HG02981 (cell line): ENCODE measurements around the gene PHF1.
A peak's percentile ranks its signal among the peaks of the same experiment; 100 is the strongest.
"Not testable (repeated sequence)": the region's sequence is repeated elsewhere in the genome, so short reads cannot be mapped to it uniquely, and the experiment has no call there.

ENCODE experiments used
- ATAC-seq: cut with Tn5 transposase; IDR thresholded peaks from one replicate; pipeline ENCODE4 v1.9.1; 2021; ENCODE audit warnings: mild to moderate bottlenecking, moderate library complexity; ENCODE audit not compliant: unreplicated experiment

The PHF1 gene

DNA sequence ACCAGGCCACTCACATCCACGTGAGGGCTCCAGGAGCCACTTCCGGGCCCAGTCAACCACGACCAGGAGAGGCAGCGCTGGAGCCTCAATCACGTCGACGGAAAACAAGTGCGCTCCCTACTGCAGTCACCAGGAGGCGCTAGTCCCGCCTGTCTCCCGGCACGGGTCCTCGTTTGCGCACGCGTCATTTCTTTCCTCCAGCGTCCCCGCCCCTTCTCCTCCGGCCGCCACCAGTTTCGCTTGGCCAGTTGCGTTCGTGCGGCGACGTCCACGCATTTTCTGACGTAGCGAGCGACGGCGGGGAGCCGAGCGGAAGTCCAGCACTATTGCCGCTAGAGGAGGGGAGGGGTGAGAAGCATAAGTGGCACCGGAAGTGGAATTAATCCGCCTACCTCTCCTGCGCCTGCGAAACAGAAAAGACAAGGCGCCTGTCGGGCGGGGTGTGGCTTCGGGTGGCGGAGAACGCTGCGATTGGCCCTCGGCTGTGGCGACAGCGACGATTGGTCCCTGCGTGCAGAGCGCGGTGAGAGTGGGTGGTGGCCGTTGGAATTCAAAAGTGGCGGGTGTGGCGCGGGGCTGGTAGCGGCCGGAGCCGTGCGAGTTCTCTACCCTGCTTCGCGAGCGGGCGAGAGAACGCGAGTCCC is 19.4 kb upstream of the PHF1 start, which contains the start of gene KIFC1:
Gene KIFC1, plus strand, starts transcription at position 546 of the 644 bp plus-strand sequence. CDS start 163 bp downstream, outside the sequence.
- ATAC-seq = peak; percentile 86

DNA sequence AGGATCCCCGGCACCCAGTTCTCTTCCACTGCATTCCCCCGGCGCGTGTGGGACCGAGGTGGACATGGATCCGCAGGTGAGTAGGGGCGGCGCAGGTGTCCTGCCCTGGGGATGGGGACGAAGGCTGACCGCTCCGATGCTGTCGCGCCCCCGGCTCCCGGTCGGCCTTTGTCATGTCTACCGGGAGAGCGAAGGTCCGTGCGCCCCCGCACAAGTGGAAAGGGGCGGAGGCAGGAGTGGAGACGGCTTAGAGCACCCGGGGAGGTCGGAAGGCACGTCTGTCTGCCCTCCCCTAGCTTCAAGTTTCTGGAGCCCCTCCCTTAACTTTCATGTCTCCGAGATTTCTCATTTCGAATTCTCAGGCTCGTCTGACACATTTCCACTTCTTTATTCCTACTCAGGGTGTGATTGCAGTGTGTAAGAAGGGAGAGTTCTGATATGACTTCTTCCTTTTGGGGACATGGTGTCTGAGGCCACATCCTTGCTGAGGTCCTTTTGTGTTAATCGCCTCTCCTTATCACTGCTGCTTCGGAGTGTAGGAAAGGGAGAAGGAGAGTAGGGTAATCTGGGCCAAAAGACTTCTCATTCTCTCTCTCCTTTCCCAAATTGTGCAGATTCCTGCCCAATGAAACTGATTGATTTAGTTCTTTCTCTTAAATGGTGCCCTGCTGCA is 18.8 kb upstream of the PHF1 start:
- peak; percentile 7 for ATAC-seq

DNA sequence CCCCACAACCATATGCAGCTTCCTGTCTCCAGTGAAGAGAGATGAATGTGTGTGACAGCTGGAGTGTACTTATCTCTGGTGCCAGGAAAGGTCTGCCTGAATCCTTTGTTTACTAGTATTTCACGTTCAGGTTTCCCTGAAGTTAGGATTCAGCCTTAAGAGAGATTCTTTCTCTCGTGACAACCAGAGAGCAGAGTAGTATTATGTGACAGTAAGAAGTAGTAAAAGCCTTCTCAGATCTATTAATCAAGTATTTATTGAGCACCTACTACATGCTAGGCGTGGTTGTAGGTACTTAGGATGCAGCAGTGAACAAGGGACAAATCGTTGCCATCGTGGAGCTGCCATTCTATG is 18.2 kb upstream of the PHF1 start:
- ATAC-seq = no peak

DNA sequence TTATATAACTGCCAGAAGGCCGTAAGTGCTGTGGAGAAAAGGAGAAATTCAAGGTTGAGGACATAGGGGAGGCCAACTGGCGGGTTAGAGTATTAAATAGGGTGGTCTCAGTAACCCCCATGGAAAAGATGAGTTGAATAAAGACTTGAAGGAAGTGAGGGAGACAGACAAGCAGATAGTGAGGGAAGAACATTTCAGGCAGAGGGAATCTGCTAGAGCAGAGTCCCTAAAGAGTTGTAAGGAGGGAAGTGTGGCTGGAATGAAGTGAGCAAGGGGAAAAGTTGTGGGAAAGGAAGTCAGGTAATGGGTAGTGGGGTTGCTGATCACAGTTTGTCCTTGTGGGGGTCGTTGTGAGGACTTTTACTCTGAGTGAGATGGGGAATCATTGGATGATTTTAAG is 17.8 kb upstream of the PHF1 start:
- no peak for ATAC-seq

DNA sequence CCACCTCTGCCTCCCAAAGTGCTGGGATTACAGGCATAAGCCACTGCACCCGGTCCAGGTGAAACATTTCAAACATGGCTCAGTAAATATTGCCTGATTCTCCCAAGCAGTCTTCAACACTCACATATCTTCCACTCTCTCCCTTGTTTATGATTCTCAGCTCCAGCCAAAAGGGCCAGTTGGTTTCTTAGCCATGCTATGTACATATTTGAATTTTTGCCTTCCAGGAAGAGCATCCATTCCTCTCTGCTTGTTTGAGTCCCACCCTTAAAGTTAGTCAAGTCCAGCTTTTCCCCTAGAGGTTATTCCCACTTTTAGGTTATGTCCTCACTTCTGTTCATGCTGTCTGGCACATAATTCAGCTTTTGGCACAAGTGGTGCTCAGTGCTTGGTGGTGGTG is 13.3 kb upstream of the PHF1 start:
- no peak for ATAC-seq

DNA sequence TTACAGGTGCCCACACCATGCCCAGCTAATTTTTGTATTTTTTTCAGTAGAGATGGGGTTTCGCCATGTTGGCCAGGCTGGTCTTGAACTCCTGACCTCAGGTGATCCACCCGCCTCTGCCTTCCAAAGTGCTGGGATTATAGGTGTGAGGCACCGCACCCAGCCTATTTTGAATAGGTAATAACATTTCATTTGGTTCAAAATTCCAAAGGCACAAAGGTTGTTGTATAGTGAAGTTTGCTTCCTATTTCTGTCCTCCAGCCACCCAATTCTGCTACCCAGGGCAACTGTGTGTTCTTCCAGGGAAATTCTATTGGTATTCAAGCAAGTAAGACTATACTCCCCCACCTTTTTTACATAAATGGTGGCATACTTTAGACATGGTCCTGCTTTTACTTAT is 12.2 kb upstream of the PHF1 start:
- not testable (repeated sequence) for ATAC-seq

DNA sequence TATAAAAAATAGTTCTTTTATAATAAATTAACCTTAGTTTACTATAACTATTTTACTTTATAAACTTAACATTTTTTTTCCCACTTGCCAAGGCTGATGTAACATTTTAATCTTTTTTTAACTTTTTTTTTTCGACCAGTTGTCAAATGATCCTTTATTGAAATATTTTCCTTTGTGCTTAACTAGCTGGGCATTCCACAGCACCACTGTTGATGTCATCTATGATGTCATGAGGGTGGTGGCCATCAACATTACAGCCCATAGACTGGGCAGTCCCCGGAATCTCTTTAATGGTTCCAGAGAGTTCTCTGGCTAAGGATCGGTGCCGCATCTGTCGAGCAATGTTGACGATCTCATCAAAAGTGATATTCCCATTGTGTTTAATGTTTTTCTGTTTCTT is 10.9 kb upstream of the PHF1 start:
- ATAC-seq = not testable (repeated sequence)

DNA sequence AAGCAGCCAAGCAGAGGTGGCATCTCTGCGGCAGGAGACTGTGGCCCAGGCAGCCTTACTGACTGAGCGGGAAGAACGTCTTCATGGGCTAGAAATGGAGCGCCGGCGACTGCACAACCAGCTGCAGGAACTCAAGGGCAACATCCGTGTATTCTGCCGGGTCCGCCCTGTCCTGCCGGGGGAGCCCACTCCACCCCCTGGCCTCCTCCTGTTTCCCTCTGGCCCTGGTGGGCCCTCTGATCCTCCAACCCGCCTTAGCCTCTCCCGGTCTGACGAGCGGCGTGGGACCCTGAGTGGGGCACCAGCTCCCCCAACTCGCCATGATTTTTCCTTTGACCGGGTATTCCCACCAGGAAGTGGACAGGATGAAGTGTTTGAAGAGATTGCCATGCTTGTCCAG is 5.9 kb upstream of the PHF1 start:
- ATAC-seq = no peak

DNA sequence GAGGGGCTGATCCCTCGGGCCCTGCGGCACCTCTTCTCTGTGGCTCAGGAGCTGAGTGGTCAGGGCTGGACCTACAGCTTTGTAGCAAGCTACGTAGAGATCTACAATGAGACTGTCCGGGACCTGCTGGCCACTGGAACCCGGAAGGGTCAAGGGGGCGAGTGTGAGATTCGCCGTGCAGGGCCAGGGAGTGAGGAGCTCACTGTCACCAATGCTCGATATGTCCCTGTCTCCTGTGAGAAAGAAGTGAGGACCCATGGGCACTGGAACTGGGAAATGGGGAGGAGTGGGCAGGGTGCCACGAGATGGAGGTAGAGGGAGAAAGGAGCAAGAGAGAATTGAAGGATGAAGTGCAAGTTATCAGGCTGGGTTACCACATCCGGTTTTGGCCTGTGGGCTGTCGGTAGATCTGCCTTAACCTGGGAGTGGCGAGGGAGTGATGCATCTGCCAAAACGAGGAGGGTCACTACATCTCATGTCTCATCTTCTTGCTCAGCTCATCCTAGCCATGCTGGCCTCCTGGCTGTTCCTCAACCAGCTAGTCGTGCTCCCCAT is 5.4 kb upstream of the PHF1 start:
- ATAC-seq = no peak

DNA sequence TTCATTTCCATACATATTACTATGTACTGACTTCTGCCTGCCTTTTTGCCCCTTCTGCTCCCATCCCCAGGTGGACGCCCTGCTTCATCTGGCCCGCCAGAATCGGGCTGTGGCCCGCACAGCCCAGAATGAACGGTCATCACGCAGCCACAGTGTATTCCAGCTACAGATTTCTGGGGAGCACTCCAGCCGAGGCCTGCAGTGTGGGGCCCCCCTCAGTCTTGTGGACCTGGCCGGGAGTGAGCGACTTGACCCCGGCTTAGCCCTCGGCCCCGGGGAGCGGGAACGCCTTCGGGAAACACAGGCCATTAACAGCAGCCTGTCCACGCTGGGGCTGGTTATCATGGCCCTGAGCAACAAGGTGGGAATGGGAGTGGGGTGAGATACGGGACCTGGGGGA is 4.7 kb upstream of the PHF1 start:
- no peak for ATAC-seq

DNA sequence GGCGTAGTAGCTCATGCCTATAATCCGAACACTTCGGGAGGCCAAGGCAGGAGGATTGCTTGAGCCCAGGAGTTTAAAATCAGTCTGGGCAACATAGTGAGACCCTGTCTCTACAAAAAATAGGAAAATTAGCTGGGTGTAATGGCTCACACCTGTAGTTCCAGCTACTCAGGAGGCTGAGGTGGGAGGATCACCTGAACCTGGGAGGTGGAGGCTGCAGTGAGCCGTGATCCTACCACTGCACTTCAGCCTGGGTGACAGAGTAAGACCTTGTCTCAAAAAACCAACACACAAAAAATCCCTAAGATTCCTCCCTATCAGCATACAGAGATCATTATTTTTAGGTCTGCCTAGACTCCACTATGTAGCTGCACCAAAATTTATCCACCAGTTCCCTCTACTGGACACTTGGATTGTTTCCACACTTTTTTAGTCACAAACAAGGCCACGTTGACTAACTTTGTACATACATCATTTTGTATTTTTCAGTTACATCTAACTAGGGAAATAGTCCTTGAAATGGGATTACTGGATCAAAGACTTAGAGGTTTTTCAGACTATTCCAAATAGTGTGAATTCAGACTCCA is 3.6 kb upstream of the PHF1 start:
- ATAC-seq = no peak

DNA sequence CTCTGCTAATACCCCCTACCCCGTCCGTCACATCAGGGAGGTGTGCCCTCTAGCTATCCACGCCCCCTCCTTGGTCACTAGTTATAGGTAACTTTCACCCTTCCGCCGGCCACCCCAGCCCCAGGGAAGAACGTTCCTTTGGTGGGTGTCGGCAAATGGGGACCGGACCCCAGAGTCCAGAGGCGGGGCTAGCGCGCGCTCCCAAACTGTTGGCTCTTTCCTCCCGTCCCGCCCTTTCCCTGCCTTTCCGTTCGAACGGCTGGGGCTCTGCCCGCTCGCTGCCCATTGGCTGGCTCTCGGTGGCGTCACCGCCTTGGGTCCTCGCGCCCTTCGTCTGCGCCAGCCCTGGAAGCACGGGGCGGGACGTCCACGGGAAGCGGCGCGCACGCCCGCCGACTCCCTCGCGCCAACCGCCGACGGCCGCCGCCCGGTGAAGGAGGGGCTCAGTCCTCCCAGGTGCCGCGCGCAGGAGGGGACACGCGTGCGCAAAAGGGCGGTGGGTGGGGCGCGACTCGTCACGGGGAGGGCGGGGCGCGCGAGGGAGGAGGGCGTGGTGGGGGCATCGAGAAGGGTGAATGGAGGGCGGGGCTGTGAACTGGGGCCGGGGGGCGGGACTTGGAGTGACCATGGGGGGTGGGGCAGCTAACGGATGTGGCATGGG is 634 bp upstream of the PHF1 start:
- peak; percentile 79 for ATAC-seq

DNA sequence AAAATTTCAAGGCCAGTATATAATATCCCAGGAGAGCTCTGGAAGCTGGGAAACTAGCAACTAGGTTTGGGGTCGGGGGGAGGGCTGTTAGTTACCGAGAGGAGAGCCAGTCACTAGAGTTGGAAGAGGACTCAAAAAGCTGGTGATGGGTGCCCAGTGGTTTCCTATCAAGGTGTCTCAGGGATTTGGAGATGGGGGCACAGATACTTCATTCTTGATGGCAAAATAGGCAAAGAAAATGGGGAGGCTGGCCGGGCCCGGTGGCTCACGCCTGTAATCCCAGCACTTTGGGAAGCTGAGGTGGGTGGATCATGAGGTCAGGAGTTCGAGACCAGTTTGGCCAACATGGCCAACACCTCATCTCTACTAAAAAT is 805 bp downstream of the PHF1 start:
- no peak for ATAC-seq

DNA sequence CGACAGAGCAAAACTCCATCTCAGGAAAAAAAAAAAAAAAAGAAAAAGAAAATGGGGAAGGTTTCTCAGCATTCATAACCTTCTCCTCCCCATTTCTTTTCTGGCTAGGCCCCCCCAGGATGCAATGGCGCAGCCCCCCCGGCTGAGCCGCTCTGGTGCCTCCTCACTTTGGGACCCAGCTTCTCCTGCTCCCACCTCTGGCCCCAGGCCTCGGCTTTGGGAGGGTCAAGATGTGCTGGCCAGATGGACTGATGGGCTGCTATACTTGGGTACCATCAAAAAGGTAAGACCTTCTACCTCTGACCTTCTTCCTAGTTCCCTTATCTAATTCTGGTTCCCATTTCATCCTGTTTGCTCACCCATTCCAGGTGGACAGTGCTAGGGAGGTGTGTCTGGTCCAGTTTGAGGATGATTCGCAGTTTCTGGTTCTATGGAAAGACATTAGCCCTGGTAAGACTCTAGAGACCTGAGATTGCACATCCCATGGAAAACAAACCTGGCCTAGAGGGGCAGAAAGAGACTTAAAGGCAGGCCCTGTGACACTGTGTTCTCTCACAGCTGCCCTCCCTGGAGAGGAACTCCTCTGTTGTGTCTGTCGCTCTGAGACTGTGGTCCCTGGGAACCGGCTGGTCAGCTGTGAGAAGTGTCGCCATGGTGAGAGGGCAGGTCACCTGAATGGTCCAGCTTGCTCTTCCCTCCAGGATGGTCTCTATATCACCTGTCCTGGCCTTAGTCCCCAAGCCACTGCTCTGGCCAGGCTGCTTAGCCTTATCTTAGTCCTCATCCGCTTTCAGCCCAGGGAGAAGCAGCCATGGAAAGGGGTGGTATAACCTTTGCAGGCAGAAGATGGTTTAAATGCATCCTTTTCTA is 1.6 kb downstream of the PHF1 start:
- ATAC-seq = no peak

DNA sequence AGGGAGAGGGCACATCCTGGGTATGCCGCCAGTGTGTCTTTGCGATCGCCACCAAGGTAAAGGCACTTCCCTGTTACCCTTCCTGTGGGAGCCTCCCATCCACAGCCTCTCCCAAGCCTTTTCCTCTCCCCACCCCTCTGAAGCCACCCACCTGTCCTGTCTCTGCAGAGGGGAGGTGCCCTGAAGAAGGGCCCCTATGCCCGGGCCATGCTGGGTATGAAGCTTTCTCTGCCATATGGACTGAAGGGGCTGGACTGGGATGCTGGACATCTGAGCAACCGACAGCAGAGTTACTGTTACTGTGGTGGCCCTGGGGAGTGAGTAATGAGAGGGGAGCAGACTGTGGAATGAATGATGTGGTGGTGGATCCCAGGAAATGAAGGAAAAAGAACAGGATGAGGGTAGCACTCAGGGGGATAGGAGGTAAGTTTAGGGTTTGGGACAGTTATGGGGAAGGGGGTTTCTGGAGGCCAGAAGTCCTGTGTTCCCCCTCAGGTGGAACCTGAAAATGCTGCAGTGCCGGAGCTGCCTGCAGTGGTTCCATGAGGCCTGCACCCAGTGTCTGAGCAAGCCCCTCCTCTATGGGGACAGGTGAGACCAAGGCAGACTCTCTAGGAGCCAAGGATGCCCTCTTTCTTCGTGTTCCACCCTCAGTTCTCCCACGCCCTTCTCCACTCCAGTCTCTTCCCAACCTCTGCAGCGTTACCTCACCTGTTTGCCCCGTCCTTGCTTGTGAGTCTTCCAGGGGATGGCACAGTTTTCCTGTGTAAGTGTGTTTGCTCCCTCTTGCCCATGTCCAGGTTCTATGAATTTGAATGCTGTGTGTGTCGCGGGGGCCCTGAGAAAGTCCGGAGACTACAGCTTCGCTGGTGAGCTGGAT is 2.7 kb downstream of the PHF1 start:
- ATAC-seq = no peak

DNA sequence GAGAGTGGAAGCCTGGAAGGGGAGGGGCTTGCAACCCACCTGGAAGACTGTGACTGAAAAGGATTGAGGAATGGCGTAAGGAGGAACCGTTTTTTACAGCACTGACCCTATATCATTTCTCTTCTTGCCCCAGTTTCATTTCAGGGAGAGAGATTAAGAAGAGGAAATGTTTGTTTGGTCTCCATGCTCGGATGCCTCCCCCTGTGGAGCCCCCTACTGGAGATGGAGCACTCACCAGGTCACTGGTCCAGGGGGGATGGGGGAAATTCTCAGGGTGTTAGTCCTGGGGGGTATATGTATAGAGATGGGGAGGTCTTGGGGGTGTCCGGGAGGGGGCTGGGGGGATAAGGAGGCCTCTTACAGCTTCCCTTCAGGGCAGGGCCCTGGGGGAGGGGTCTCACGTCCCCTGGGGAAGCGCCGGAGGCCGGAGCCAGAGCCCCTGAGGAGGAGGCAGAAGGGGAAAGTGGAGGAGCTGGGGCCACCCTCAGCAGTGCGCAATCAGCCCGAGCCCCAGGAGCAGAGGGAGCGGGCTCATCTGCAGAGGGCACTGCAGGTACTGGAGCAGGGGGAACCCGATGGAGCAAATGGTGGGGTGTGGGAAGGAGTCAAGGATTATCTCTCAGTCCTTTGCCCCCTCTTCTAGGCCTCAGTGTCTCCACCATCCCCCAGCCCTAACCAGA is 3.9 kb downstream of the PHF1 start:
- no peak for ATAC-seq

DNA sequence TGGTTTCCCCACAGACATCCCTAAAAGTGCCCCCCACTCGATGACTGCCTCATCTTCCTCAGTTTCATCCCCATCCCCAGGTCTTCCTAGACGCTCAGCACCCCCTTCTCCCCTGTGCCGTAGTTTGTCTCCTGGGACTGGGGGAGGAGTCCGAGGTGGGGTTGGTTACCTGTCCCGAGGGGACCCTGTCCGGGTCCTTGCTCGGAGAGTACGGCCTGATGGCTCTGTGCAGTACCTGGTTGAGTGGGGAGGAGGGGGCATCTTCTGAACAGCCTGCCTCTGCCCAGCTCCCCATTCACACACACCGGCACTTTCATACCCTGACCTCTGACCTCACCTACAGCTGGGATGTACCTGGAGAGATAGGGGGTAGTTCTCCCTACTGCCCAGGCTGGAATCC is 5.0 kb downstream of the PHF1 start:
- ATAC-seq = no peak

DNA sequence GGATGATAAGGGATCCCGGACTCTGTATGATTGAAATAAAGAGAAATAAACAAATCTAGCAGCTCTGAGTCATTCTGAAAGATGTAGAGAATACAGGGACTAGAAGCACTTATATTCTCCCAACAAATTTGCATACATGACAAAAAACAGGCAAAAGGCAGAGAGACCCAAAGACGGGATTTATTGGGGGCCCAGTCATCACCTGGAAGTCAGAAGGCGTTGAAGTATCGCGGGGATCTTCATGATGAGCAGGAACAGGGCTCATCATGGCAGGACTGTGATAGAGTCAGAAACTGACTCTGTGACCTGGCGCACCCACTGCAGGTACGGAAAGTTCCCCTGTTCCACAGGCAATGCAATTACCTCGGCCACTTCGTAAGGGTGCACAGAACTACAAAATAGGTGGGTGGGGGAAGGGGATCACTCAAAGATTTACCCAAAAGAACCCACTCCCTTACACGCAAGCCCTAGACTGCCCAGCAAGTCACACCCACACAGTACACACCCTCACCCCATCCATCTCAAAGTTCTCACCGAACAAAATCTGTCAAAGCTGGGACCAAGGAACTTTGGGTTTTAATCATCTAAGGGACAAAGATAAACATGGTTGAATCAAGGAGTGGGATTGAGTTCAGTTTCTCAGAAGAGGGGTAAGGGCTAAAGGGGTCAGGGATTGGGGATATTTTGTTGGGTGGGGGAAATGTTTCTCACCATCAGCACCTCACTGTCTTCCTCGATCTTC is 5.7 kb downstream of the PHF1 start:
- no peak for ATAC-seq
